GM15510 (cell line): ENCODE results near the gene MTCL3.

Experiments
- POLR2A ChIP-seq: IDR thresholded peaks from 3 replicates; pipeline ENCODE4 v1.6.1; 2011; ENCODE audit warnings: borderline replicate concordance; ENCODE audit not compliant: insufficient read length; ENCODE audit errors: extremely low read depth

Gene MTCL3

DNA sequence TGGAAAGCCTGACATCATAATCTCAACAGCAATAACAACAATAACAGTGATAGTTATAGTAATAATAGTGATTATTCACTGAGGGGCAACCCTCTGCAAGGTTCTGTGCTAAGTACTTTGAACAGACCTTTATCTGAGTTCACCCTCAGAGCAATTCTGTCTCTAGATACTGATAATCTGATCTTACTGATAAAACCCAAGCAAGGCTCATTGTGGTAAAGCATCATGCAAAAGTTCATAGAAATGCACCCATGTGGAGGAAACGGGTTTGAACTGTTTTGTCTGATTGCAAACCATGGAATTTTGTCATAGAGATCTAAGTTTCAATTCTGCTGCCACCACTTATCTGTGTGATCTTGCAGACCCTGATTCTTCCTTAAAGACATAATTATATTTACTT, 58.7 kb downstream of the MTCL3 start:
- TF ChIP-seq POLR2A: no peak

DNA sequence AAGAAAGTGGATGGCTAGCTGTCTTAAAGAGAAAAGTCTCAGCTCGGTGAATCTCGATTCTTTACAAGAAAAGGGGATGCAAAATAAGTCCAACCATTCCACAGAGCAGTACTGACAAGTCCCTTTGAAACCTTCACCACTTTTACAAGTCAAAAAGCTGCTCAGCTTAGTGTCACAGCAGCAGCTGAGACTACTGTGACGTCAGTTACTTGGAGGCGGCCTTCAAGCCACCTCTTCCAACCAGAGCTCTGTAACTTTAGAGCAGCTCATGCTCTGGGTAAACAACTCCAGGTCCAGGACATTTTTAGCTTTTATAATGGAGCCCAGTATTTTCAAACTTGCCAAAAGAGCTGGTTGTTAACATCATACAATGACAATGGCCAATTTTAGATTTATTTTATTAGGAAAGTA, 59.9 kb downstream of the MTCL3 start, which contains the start of gene KIAA0408:
KIAA0408 (minus strand) TSS at position 159 of the 411 bp plus-strand sequence. CDS start 5,408 bp downstream, outside the sequence.
- TF ChIP-seq POLR2A: no peak

DNA sequence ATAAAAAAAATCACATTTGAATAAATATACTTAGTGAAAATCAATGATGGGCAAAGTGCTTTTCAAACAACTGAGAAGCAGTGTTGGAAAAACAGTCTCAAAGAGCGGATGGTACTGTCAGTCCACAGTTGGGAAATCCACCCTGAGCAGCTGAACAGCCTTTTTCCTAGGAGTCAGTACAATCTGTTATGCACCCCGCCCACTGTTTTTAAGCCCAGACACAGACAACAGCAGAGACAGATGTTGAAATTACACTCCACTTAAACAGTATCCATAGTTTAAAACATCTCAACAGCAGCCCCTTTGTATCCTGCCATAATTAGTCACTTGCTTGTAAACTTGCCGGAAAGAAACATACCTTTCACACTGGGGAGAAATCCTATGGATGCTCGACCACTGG, 60.3 kb downstream of the MTCL3 start:
- TF ChIP-seq POLR2A: no peak

- TF ChIP-seq POLR2A: no peak
These were observed 60.9 kb downstream of the MTCL3 start for GRCh38 chr6:127458222-127458621.

DNA sequence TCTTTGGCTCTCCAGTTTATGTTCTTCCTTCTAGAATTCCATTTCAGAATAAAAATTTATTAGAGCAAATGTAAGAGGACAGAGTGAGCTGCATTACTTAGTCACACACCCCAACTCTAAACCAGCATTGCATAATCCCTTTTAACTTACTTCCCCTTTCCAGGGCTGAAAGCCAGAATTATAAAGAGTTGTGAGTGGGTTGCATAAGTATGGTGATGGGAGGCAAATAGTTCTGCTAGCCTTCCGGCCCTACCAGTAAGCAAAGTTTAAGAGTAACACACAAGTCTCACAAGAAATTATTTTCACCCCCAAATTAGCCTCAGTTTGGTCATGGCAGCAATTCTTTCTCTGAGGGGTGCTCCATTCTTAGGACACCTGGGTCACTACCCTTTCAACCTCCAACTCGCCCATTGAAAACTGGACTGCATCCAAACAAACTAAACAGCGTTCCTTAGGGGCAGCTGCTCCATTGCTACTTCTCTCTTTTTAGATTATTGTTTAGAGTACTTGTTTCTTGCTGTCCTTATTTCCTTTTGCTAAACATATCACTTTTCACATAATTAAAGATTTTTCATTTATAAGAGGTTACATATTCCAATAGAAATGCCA, 61.6 kb downstream of the MTCL3 start:
- no peak for TF ChIP-seq POLR2A

- TF ChIP-seq POLR2A: no peak
These were observed 62.7 kb downstream of the MTCL3 start for GRCh38 chr6:127456465-127456864.

DNA sequence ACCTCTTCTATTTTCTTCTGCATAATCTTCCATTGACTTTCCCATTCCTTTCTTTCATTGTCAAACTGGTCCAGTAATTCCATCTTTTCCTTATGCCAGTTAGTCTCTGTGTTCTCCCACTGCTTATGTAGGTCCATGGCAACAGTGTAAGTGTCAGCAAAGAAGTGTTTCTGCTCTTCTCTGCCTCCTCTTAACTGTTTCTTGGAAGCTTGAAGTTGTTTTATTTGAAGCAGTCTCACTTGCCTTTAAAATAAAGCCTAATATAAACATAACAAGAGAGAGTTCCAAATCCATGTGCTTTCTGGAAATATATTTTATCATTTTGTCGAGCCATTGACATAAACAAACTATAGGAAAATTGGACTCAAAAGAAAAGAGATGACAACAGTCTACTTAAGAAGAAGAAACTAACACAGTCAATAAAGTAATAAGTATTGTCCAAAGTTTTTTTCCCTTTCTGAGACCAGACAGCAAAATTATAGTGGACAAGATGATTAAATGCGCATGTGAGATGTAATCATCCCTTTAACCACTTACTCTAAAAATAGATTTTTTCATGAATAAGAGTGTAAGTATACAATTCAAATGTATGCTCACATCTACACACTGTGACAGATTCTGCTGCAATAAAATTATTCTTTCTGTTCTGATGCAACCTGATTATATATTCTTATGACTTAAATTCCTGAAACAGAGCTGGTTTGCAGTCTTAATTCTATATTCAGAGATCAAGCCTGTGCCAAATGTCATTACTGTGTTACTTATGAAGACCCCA, 65.1 kb downstream of the MTCL3 start:
- TF ChIP-seq POLR2A: no peak

GRCh38 chr6:127452803-127453202, 66.3 kb downstream of the MTCL3 start:
- TF ChIP-seq POLR2A: no peak

DNA sequence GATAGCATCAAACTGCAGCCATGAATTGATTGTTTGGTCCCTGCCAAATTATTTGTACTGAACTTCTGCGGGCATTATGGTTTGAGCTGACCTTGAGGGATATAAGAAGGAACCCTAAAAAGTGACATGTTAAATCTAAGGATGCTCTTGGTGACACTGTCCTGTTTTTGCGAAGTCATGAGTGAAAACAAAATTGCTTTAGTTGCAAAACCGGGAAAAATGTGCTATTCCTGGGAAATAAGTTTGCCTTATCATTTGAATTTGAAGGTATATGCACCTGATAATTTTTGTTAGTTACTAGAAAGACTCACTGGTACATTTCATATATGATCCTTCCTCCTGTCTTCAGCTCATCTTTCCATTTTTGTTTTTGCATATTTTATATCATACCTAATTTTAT, 67.7 kb downstream of the MTCL3 start:
- TF ChIP-seq POLR2A: no peak

GRCh38 chr6:127447780-127448179, 71.4 kb downstream of the MTCL3 start:
- TF ChIP-seq POLR2A: no peak

- no peak for TF ChIP-seq POLR2A
These were observed 72.8 kb downstream of the MTCL3 start for GRCh38 chr6:127446356-127446755.

DNA sequence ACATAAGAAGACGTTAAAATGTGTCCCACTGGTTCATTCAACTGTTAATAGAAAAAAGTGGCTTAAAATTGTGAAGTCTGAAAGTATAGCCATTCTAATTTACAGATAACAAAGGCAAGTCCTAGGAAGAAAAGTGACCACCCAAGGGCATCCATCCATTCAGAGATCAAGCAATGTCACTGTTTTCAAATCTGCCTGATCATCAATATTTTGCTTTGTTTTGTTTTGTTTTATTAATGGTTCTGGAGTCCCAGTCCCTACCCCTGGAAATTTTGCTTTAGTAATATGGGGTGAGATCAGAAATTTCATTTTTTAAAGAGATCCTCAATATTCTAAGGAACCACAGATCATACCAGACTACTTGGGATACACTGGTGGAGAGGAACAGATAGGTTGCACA, 77.3 kb downstream of the MTCL3 start:
- TF ChIP-seq POLR2A: no peak

GRCh38 chr6:127439718-127440117, 79.4 kb downstream of the MTCL3 start:
- TF ChIP-seq POLR2A: no peak

GRCh38 chr6:127436578-127437110, 82.5 kb downstream of the MTCL3 start:
- TF ChIP-seq POLR2A: no peak

DNA sequence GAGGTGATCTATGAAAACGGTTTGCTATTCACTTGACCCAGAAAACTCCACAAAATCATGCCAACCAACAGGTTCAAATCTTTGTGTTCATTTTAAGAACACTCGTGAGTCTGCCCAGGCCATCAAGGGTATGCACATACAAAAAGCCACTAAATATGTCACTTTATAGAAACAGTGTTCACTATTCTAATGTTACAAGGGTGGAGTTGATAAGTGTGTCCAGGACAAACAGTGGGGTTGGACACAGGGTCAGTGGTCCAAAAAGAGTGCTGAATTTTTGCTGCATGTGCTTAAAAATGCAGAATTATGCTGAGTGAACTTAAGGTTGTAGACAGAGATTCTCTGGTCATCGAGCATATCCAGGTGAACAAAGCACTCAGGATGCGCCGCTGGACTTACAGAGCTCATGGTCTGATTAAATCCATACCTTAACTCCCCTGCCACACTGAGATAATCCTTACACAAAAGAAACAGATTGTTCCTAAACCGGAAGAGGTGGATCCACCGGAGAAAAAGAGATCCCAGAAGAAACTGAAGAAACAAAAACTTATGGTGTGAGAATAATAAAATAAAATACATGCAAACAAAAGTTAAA, 83.4 kb downstream of the MTCL3 start:
- TF ChIP-seq POLR2A: no peak
